ENCODE results near the gene PKP3.

The PKP3 gene

GRCh38 chr11:447923-448731 lies 54.1 kb downstream of the PKP3 start:
- DNase-seq = peak; percentile 94

GRCh38 chr11:449889-450808 lies 56.1 kb downstream of the PKP3 start, which contains the start of gene PTDSS2:
Gene PTDSS2, plus strand, starts transcription at chr11:450279. Its CDS starts 177 bp downstream, at chr11:450456.
- DNase-seq = peak; percentile 95

GRCh38 chr11:450809-451451 lies 56.9 kb downstream of the PKP3 start:
- DNase-seq = peak; percentile 43

GRCh38 chr11:451738-452137 lies 57.7 kb downstream of the PKP3 start:
- DNase-seq = no peak

- no peak for DNase-seq
Observed at GRCh38 chr11:452203-452744, 58.3 kb downstream of the PKP3 start.

- DNase-seq = no peak
Observed at GRCh38 chr11:452916-453527, 59.0 kb downstream of the PKP3 start.

- no peak for DNase-seq
Observed at GRCh38 chr11:453564-453963, 59.6 kb downstream of the PKP3 start.

- DNase-seq = no peak
Observed at GRCh38 chr11:454043-454442, 60.0 kb downstream of the PKP3 start.

Measured in NCI-H526 treated with DMSO at 0.1 percent for 48 hours (cell line).